Measurements from ENCODE around the gene NSFL1C. TPM values are rescaled to one million over a fixed set of nuclear protein-coding genes. Genes with fewer than 3 reads are reported as not detected.
"Not testable (repeated sequence)": the region's sequence is repeated elsewhere in the genome, so short reads cannot be mapped to it uniquely, and the experiment has no call there.

NSFL1C gene
- total and polyA plus RNA-seq, 4 donors = 32.0 to 119 (median 84.1) TPM

- no peaks in the 10 kb centered on the region for H3K36me3 ChIP-seq (ENCODE audit: control insufficient read depth, insufficient read depth, low read length)
- no peaks in the 10 kb centered on the region for H3K9me3 ChIP-seq (ENCODE audit: control insufficient read depth, insufficient read depth, low read length)
- no peaks in the 10 kb centered on the region for H3K4me1 ChIP-seq (ENCODE audit: control insufficient read depth, insufficient read depth, low read length)
- WGBS (ENCODE audit: insufficient coverage) = 84% methylated on average over 8 of the region's 8 CpGs
- H3K27ac ChIP-seq (ENCODE audit: low read depth, low read length) = no peak overlapping the region
- no peak for DNase-seq (ENCODE audit: low read depth in 4 of 6, low spot score in 6 of 6)
- H3K4me3 ChIP-seq (ENCODE audit: low read depth, low read length) = no peak overlapping the region
- H3K27me3 ChIP-seq (ENCODE audit: control insufficient read depth, insufficient read depth, low read length) = no peaks in the 10 kb centered on the region
Observed at GRCh38 chr20:1499528-1500420, 33.1 kb upstream of the NSFL1C start.

- H3K36me3 ChIP-seq (ENCODE audit: control insufficient read depth, insufficient read depth, low read length); H3K4me3 ChIP-seq (ENCODE audit: low read depth, low read length); H3K4me1 ChIP-seq (ENCODE audit: control insufficient read depth, insufficient read depth, low read length); H3K9me3 ChIP-seq (ENCODE audit: control insufficient read depth, insufficient read depth, low read length); H3K27me3 ChIP-seq (ENCODE audit: control insufficient read depth, insufficient read depth, low read length); H3K27ac ChIP-seq (ENCODE audit: low read depth, low read length); DNase-seq (ENCODE audit: low read depth in 4 of 6, low spot score in 6 of 6): not testable (repeated sequence)
- 97% methylated on average over 3 of the region's 5 CpGs for WGBS (ENCODE audit: insufficient coverage)
Observed at GRCh38 chr20:1497371-1497770, 30.7 kb upstream of the NSFL1C start.

GRCh38 chr20:1496930-1497329 lies 30.3 kb upstream of the NSFL1C start:
- Histone ChIP-seq H3K27me3 (ENCODE audit: control insufficient read depth, insufficient read depth, low read length) (no peaks in the 10 kb centered on the region), H3K4me1 (ENCODE audit: control insufficient read depth, insufficient read depth, low read length) (no peaks in the 10 kb centered on the region), H3K36me3 (ENCODE audit: control insufficient read depth, insufficient read depth, low read length) (no peaks in the 10 kb centered on the region), H3K27ac (ENCODE audit: low read depth, low read length) (no peak overlapping the region), H3K4me3 (ENCODE audit: low read depth, low read length) (no peak overlapping the region), H3K9me3 (ENCODE audit: control insufficient read depth, insufficient read depth, low read length) (no peaks in the 10 kb centered on the region)
- 100% methylated on average over 1 of the region's 3 CpGs for WGBS (ENCODE audit: insufficient coverage)
- no peak for DNase-seq (ENCODE audit: low read depth in 4 of 6, low spot score in 6 of 6)

- H3K4me1 ChIP-seq (ENCODE audit: control insufficient read depth, insufficient read depth, low read length) = no peaks in the 10 kb centered on the region
- H3K27me3 ChIP-seq (ENCODE audit: control insufficient read depth, insufficient read depth, low read length) = no peaks in the 10 kb centered on the region
- H3K4me3 ChIP-seq (ENCODE audit: low read depth, low read length) = no peak overlapping the region
- DNase-seq (ENCODE audit: low read depth in 4 of 6, low spot score in 6 of 6) = peak in 1 of 6 donors; percentile 71
- WGBS (ENCODE audit: insufficient coverage) = no CpG with 5 or more reads among the region's 3 CpGs
- H3K36me3 ChIP-seq (ENCODE audit: control insufficient read depth, insufficient read depth, low read length) = no peaks in the 10 kb centered on the region
- no peaks in the 10 kb centered on the region for H3K9me3 ChIP-seq (ENCODE audit: control insufficient read depth, insufficient read depth, low read length)
- no peak overlapping the region for H3K27ac ChIP-seq (ENCODE audit: low read depth, low read length)
Observed at GRCh38 chr20:1494436-1494835, 27.8 kb upstream of the NSFL1C start.

- Histone ChIP-seq H3K36me3 (ENCODE audit: control insufficient read depth, insufficient read depth, low read length) (no peaks in the 10 kb centered on the region), H3K4me1 (ENCODE audit: control insufficient read depth, insufficient read depth, low read length) (no peaks in the 10 kb centered on the region), H3K27me3 (ENCODE audit: control insufficient read depth, insufficient read depth, low read length) (no peaks in the 10 kb centered on the region), H3K4me3 (ENCODE audit: low read depth, low read length) (no peak overlapping the region), H3K9me3 (ENCODE audit: control insufficient read depth, insufficient read depth, low read length) (no peaks in the 10 kb centered on the region), H3K27ac (ENCODE audit: low read depth, low read length) (no peak overlapping the region)
- DNase-seq (ENCODE audit: low read depth in 4 of 6, low spot score in 6 of 6) = no peak
- WGBS (ENCODE audit: insufficient coverage) = no CpG with 5 or more reads among the region's 1 CpG
Observed at GRCh38 chr20:1493536-1493935, 26.9 kb upstream of the NSFL1C start.

- Histone ChIP-seq H3K36me3 (ENCODE audit: control insufficient read depth, insufficient read depth, low read length) (no peaks in the 10 kb centered on the region), H3K27me3 (ENCODE audit: control insufficient read depth, insufficient read depth, low read length) (no peaks in the 10 kb centered on the region), H3K9me3 (ENCODE audit: control insufficient read depth, insufficient read depth, low read length) (no peaks in the 10 kb centered on the region), H3K27ac (ENCODE audit: low read depth, low read length) (peak overlapping the region; percentile 3), H3K4me1 (ENCODE audit: control insufficient read depth, insufficient read depth, low read length) (no peaks in the 10 kb centered on the region), H3K4me3 (ENCODE audit: low read depth, low read length) (no peak overlapping the region)
- no peak for DNase-seq (ENCODE audit: low read depth in 4 of 6, low spot score in 6 of 6)
- 88% methylated on average over 1 of the region's 2 CpGs for WGBS (ENCODE audit: insufficient coverage)
Observed at GRCh38 chr20:1491860-1492642, 25.4 kb upstream of the NSFL1C start.

- Histone ChIP-seq H3K27ac (ENCODE audit: low read depth, low read length) (peak within 1 kb of the TSS; percentile 3), H3K9me3 (ENCODE audit: control insufficient read depth, insufficient read depth, low read length) (no peaks in the 10 kb centered on the region), H3K27me3 (ENCODE audit: control insufficient read depth, insufficient read depth, low read length) (no peaks in the 10 kb centered on the region), H3K4me1 (ENCODE audit: control insufficient read depth, insufficient read depth, low read length) (no peaks in the 10 kb centered on the region), H3K36me3 (ENCODE audit: control insufficient read depth, insufficient read depth, low read length) (no peaks in the 10 kb centered on the region), H3K4me3 (ENCODE audit: low read depth, low read length) (no peak within 1 kb of the TSS)
- WGBS (ENCODE audit: insufficient coverage) = 88% methylated on average over 9 of the region's 11 CpGs
- peak in 1 of 6 donors; percentile 6 for DNase-seq (ENCODE audit: low read depth in 4 of 6, low spot score in 6 of 6)
Observed at GRCh38 chr20:1491281-1491840, 24.7 kb upstream of the NSFL1C start, which contains the start of gene SIRPB2. Gene SIRPB2, minus strand, starts transcription at chr20:1491420. Its CDS starts 61 bp downstream, at chr20:1491359.

- Histone ChIP-seq H3K4me1 (ENCODE audit: control insufficient read depth, insufficient read depth, low read length) (no peaks in the 10 kb centered on the region), H3K4me3 (ENCODE audit: low read depth, low read length) (no peak overlapping the region)
- DNase-seq (ENCODE audit: low read depth in 4 of 6, low spot score in 6 of 6) = no peak
Observed at GRCh38 chr20:1490643-1491195, 24.1 kb upstream of the NSFL1C start.

GRCh38 chr20:1489764-1490436 lies 23.3 kb upstream of the NSFL1C start:
- H3K4me1 ChIP-seq (ENCODE audit: control insufficient read depth, insufficient read depth, low read length) = no peaks in the 10 kb centered on the region
- no peaks in the 10 kb centered on the region for H3K36me3 ChIP-seq (ENCODE audit: control insufficient read depth, insufficient read depth, low read length)
- no peak overlapping the region for H3K27ac ChIP-seq (ENCODE audit: low read depth, low read length)
- H3K4me3 ChIP-seq (ENCODE audit: low read depth, low read length) = no peak overlapping the region
- H3K9me3 ChIP-seq (ENCODE audit: control insufficient read depth, insufficient read depth, low read length) = no peaks in the 10 kb centered on the region
- DNase-seq (ENCODE audit: low read depth in 4 of 6, low spot score in 6 of 6) = no peak
- no peaks in the 10 kb centered on the region for H3K27me3 ChIP-seq (ENCODE audit: control insufficient read depth, insufficient read depth, low read length)
- WGBS (ENCODE audit: insufficient coverage) = 72% methylated on average over 5 of the region's 6 CpGs

More at GRCh38 chr20:1490643-1491195, 24.1 kb upstream of the NSFL1C start:
- Histone ChIP-seq H3K27ac (ENCODE audit: low read depth, low read length) (no peak overlapping the region), H3K9me3 (ENCODE audit: control insufficient read depth, insufficient read depth, low read length) (no peaks in the 10 kb centered on the region), H3K36me3 (ENCODE audit: control insufficient read depth, insufficient read depth, low read length) (no peaks in the 10 kb centered on the region), H3K27me3 (ENCODE audit: control insufficient read depth, insufficient read depth, low read length) (no peaks in the 10 kb centered on the region)
- 75% methylated on average over 7 of the region's 9 CpGs for WGBS (ENCODE audit: insufficient coverage)

All from spinal cord (tissue), 10 donors.